MM.1S (cell line): Measurements from ENCODE around the gene CACNA1D.
"Not testable (repeated sequence)": the region's sequence is repeated elsewhere in the genome, so short reads cannot be mapped to it uniquely, and the experiment has no call there.

Experiments used
- DNase-seq: peaks from one replicate; pipeline ENCODE4 v3.0.0-alpha.2; 2015
- H2AFZ ChIP-seq: fragments of 300-600 bp; sonication (generic); 2 replicates; pipeline ENCODE4 v1.6.0; 2016; ENCODE audit warnings: antibody characterized with exemption, low read length
- H3F3A ChIP-seq: fragments of 300-600 bp; sonication (generic); 2 replicates; pipeline ENCODE4 v1.6.1; 2016; ENCODE audit warnings: mild to moderate bottlenecking, antibody characterized with exemption, low read length, moderate library complexity, mixed read lengths; ENCODE audit not compliant: insufficient read depth
- H3K27ac ChIP-seq: fragments of 300-600 bp; sonication (generic); 2 replicates; pipeline ENCODE4 v1.5.1; 2016; ENCODE audit warnings: mild to moderate bottlenecking, low read length
- H3K27me3 ChIP-seq: fragments of 300-600 bp; sonication (generic); replicated peaks from 2 replicates; pipeline ENCODE4 v1.6.0; 2016; ENCODE audit warnings: low read length; ENCODE audit not compliant: insufficient read depth
- H3K36me3 ChIP-seq: fragments of 300-600 bp; sonication (generic); replicated peaks from 2 replicates; pipeline ENCODE4 v1.6.1; 2016; ENCODE audit warnings: mild to moderate bottlenecking, low read length, mixed read lengths; ENCODE audit not compliant: insufficient read depth
- H3K4me1 ChIP-seq: fragments of 300-600 bp; sonication (generic); 2 replicates; pipeline ENCODE4 v1.6.1; 2016; ENCODE audit warnings: low read length, mixed read lengths
- H3K4me2 ChIP-seq: fragments of 300-600 bp; sonication (generic); 2 replicates; pipeline ENCODE4 v1.6.0; 2016; ENCODE audit warnings: low read depth, low read length
- H3K4me3 ChIP-seq: fragments of 300-600 bp; sonication (generic); 2 replicates; pipeline ENCODE4 v1.5.1; 2016; ENCODE audit warnings: low read length, mixed read lengths
- H3K79me2 ChIP-seq: fragments of 300-600 bp; sonication (generic); 2 replicates; pipeline ENCODE4 v1.6.1; 2016; ENCODE audit warnings: mixed run types, low read length, mixed read lengths
- H3K9ac ChIP-seq: fragments of 300-600 bp; sonication (generic); 2 replicates; pipeline ENCODE4 v1.6.1; 2016; ENCODE audit warnings: low read length, mixed read lengths
- H3K9me2 ChIP-seq: fragments of 300-600 bp; sonication (generic); replicated peaks from 2 replicates; pipeline ENCODE4 v1.6.1; 2016; ENCODE audit warnings: mild to moderate bottlenecking, low read length, mixed read lengths; ENCODE audit not compliant: insufficient read depth
- H3K9me3 ChIP-seq: fragments of 300-600 bp; sonication (generic); replicated peaks from 2 replicates; pipeline ENCODE4 v1.6.1; 2016; ENCODE audit warnings: mild to moderate bottlenecking, low read length, mixed read lengths; ENCODE audit not compliant: insufficient read depth
- H4K20me1 ChIP-seq: fragments of 300-600 bp; sonication (generic); 2 replicates; pipeline ENCODE4 v1.6.1; 2016; ENCODE audit warnings: mild to moderate bottlenecking, low read length, moderate library complexity, mixed read lengths; ENCODE audit not compliant: insufficient read depth
- EZH2 ChIP-seq: fragments of 300-600 bp; sonication (generic); optimal IDR thresholded peaks from 2 replicates; pipeline ENCODE3; 2017; ENCODE audit warnings: low read depth, mild to moderate bottlenecking, antibody characterized with exemption, low read length, mixed read lengths
- EZH2phosphoT487 ChIP-seq: fragments of 300-600 bp; sonication (generic); IDR thresholded peaks from 2 replicates; pipeline ENCODE4 v1.6.1; 2018; ENCODE audit warnings: antibody characterized with exemption, low read length
- TF ChIP-seq, protein P1 (sequence below): fragments of 300-600 bp; sonication (generic); IDR thresholded peaks from 2 replicates; pipeline ENCODE4 v1.5.1; 2016; ENCODE audit warnings: antibody characterized with exemption, low read length, mixed read lengths

Gene CACNA1D

GRCh38 chr3:53633197-53633787 lies 138.9 kb downstream of the CACNA1D start:
- no peak for DNase-seq
- Histone ChIP-seq H3K27me3 (no peaks in the 10 kb centered on the region), H3K9me2 (no peaks in the 10 kb centered on the region), H3K4me3 (no peak overlapping the region), H3K9ac (no peak overlapping the region), H3K36me3 (no peaks in the 10 kb centered on the region), H3K9me3 (no peaks in the 10 kb centered on the region), H3K4me1 (no peaks in the 10 kb centered on the region), H3F3A (no peaks in the 10 kb centered on the region), H3K4me2 (no peak overlapping the region), H2AFZ (no peak overlapping the region), H3K27ac (no peak overlapping the region), H4K20me1 (no peaks in the 10 kb centered on the region), H3K79me2 (no peaks in the 10 kb centered on the region)
- TF ChIP-seq EZH2phosphoT487 (no peak), EZH2 (no peak)
- TF ChIP-seq, protein P1, sequence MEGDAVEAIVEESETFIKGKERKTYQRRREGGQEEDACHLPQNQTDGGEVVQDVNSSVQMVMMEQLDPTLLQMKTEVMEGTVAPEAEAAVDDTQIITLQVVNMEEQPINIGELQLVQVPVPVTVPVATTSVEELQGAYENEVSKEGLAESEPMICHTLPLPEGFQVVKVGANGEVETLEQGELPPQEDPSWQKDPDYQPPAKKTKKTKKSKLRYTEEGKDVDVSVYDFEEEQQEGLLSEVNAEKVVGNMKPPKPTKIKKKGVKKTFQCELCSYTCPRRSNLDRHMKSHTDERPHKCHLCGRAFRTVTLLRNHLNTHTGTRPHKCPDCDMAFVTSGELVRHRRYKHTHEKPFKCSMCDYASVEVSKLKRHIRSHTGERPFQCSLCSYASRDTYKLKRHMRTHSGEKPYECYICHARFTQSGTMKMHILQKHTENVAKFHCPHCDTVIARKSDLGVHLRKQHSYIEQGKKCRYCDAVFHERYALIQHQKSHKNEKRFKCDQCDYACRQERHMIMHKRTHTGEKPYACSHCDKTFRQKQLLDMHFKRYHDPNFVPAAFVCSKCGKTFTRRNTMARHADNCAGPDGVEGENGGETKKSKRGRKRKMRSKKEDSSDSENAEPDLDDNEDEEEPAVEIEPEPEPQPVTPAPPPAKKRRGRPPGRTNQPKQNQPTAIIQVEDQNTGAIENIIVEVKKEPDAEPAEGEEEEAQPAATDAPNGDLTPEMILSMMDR: no peak

GRCh38 chr3:53635041-53635440 lies 140.6 kb downstream of the CACNA1D start:
- DNase-seq: no peak
- no peaks in the 10 kb centered on the region for H3K27me3 ChIP-seq
- H3K9me3 ChIP-seq: no peaks in the 10 kb centered on the region
- H3F3A ChIP-seq: no peaks in the 10 kb centered on the region
- H3K79me2 ChIP-seq: no peaks in the 10 kb centered on the region
- no peak overlapping the region for H2AFZ ChIP-seq
- no peak overlapping the region for H3K9ac ChIP-seq
- H4K20me1 ChIP-seq: no peaks in the 10 kb centered on the region
- no peak for TF ChIP-seq EZH2phosphoT487
- TF ChIP-seq EZH2: no peak
- TF ChIP-seq, protein P1: no peak
- H3K9me2 ChIP-seq: no peaks in the 10 kb centered on the region
- H3K36me3 ChIP-seq: no peaks in the 10 kb centered on the region
- no peak overlapping the region for H3K4me3 ChIP-seq
- H3K4me2 ChIP-seq: no peak overlapping the region
- no peak overlapping the region for H3K27ac ChIP-seq
- H3K4me1 ChIP-seq: no peaks in the 10 kb centered on the region

DNA sequence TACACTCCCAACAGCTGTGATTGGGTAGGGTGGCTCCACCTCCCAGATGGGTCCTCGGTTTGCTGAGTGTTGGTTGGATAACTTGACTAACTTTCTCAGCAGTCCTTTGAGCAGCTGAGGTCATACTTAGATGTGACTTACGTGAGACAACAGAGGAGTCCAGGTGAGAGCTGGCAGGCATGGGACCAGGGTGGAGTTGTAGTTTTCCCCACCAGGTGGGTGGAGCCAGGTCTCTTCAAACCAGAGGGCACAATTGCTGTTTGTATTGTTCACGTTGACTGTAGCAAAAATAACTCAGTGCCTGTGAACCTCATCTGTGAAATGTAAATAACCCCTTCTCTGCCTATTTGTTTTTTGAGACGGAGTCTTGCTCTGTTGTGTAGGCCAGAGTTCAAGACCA lies 144.4 kb downstream of the CACNA1D start:
- H3K9me2 ChIP-seq, H3F3A ChIP-seq, H2AFZ ChIP-seq, H3K9me3 ChIP-seq, H3K4me2 ChIP-seq, H3K79me2 ChIP-seq, H3K4me1 ChIP-seq, DNase-seq, H4K20me1 ChIP-seq, H3K27me3 ChIP-seq, H3K27ac ChIP-seq, H3K36me3 ChIP-seq, H3K4me3 ChIP-seq, H3K9ac ChIP-seq: not testable (repeated sequence)

DNA sequence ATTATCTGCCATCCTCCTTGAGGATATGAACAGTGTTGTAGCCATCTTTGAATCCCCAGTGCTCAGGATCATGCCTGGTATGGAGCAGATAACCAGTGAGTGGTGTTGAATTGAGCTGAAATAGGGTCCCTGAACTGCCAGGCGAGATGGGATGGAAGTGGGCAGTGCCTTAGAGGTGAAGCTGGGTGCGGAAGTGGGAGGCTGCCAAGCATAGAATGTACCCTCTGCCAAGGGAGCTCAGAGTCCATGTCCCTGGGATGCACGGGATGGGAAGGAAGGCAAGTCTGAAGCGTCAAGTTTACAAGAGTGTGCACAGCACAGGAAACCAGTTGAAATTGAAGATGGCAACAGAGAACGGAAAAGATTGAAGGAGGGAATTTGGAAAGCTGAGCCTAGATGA lies 147.0 kb downstream of the CACNA1D start:
- DNase-seq: no peak
- no peaks in the 10 kb centered on the region for H3K9me2 ChIP-seq
- no peak overlapping the region for H2AFZ ChIP-seq
- no peak overlapping the region for H3K4me3 ChIP-seq
- H3K9ac ChIP-seq: no peak overlapping the region
- H3K9me3 ChIP-seq: no peaks in the 10 kb centered on the region
- H3K4me1 ChIP-seq: no peaks in the 10 kb centered on the region
- no peak overlapping the region for H3K4me2 ChIP-seq
- no peak for TF ChIP-seq EZH2phosphoT487
- TF ChIP-seq, protein P1: no peak
- no peak for TF ChIP-seq EZH2
- no peaks in the 10 kb centered on the region for H3F3A ChIP-seq
- no peaks in the 10 kb centered on the region for H4K20me1 ChIP-seq
- H3K79me2 ChIP-seq: no peaks in the 10 kb centered on the region
- H3K27me3 ChIP-seq: no peaks in the 10 kb centered on the region
- H3K27ac ChIP-seq: no peak overlapping the region
- H3K36me3 ChIP-seq: no peaks in the 10 kb centered on the region
